MM.1S (cell line): ENCODE measurements around the gene GFRAL.

Experiments used
- DNase-seq: peaks from one replicate; pipeline ENCODE4 v3.0.0-alpha.2; 2015
- H2AFZ ChIP-seq: fragments of 300-600 bp; sonication (generic); 2 replicates; pipeline ENCODE4 v1.6.0; 2016; ENCODE audit warnings: antibody characterized with exemption, low read length
- H3F3A ChIP-seq: fragments of 300-600 bp; sonication (generic); 2 replicates; pipeline ENCODE4 v1.6.1; 2016; ENCODE audit warnings: mild to moderate bottlenecking, antibody characterized with exemption, low read length, moderate library complexity, mixed read lengths; ENCODE audit not compliant: insufficient read depth
- H3K27ac ChIP-seq: fragments of 300-600 bp; sonication (generic); 2 replicates; pipeline ENCODE4 v1.5.1; 2016; ENCODE audit warnings: mild to moderate bottlenecking, low read length
- H3K27me3 ChIP-seq: fragments of 300-600 bp; sonication (generic); replicated peaks from 2 replicates; pipeline ENCODE4 v1.6.0; 2016; ENCODE audit warnings: low read length; ENCODE audit not compliant: insufficient read depth
- H3K36me3 ChIP-seq: fragments of 300-600 bp; sonication (generic); replicated peaks from 2 replicates; pipeline ENCODE4 v1.6.1; 2016; ENCODE audit warnings: mild to moderate bottlenecking, low read length, mixed read lengths; ENCODE audit not compliant: insufficient read depth
- H3K4me1 ChIP-seq: fragments of 300-600 bp; sonication (generic); 2 replicates; pipeline ENCODE4 v1.6.1; 2016; ENCODE audit warnings: low read length, mixed read lengths
- H3K4me2 ChIP-seq: fragments of 300-600 bp; sonication (generic); 2 replicates; pipeline ENCODE4 v1.6.0; 2016; ENCODE audit warnings: low read depth, low read length
- H3K4me3 ChIP-seq: fragments of 300-600 bp; sonication (generic); 2 replicates; pipeline ENCODE4 v1.5.1; 2016; ENCODE audit warnings: low read length, mixed read lengths
- H3K79me2 ChIP-seq: fragments of 300-600 bp; sonication (generic); 2 replicates; pipeline ENCODE4 v1.6.1; 2016; ENCODE audit warnings: mixed run types, low read length, mixed read lengths
- H3K9ac ChIP-seq: fragments of 300-600 bp; sonication (generic); 2 replicates; pipeline ENCODE4 v1.6.1; 2016; ENCODE audit warnings: low read length, mixed read lengths
- H3K9me2 ChIP-seq: fragments of 300-600 bp; sonication (generic); replicated peaks from 2 replicates; pipeline ENCODE4 v1.6.1; 2016; ENCODE audit warnings: mild to moderate bottlenecking, low read length, mixed read lengths; ENCODE audit not compliant: insufficient read depth
- H3K9me3 ChIP-seq: fragments of 300-600 bp; sonication (generic); replicated peaks from 2 replicates; pipeline ENCODE4 v1.6.1; 2016; ENCODE audit warnings: mild to moderate bottlenecking, low read length, mixed read lengths; ENCODE audit not compliant: insufficient read depth
- H4K20me1 ChIP-seq: fragments of 300-600 bp; sonication (generic); 2 replicates; pipeline ENCODE4 v1.6.1; 2016; ENCODE audit warnings: mild to moderate bottlenecking, low read length, moderate library complexity, mixed read lengths; ENCODE audit not compliant: insufficient read depth
- EZH2 ChIP-seq: fragments of 300-600 bp; sonication (generic); optimal IDR thresholded peaks from 2 replicates; pipeline ENCODE3; 2017; ENCODE audit warnings: low read depth, mild to moderate bottlenecking, antibody characterized with exemption, low read length, mixed read lengths
- EZH2phosphoT487 ChIP-seq: fragments of 300-600 bp; sonication (generic); IDR thresholded peaks from 2 replicates; pipeline ENCODE4 v1.6.1; 2018; ENCODE audit warnings: antibody characterized with exemption, low read length
- TF ChIP-seq, protein P1 (sequence below): fragments of 300-600 bp; sonication (generic); IDR thresholded peaks from 2 replicates; pipeline ENCODE4 v1.5.1; 2016; ENCODE audit warnings: antibody characterized with exemption, low read length, mixed read lengths

GFRAL gene

DNA sequence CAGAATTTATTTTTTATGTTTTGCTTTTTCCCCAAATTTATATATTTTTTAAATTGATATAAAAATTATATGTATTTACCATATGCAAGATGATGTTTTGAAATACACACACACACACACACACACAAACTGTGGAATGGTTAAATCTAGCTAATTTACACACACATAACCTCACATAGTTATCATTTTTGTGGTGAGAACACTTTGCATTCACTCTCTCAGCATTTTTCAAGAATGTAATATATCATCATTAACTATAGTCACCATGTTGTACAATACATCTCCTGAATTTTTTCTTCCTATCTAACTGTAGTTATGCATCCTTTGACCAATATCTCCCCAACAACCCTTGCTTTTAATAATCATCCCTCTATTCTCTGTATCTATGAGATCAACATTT, 52.2 kb downstream of the GFRAL start:
- H3K27me3 ChIP-seq: no peaks in the 10 kb centered on the region
- no peak overlapping the region for H3K9ac ChIP-seq
- H3K36me3 ChIP-seq: no peaks in the 10 kb centered on the region
- no peaks in the 10 kb centered on the region for H4K20me1 ChIP-seq
- no peaks in the 10 kb centered on the region for H3K9me2 ChIP-seq
- H3K27ac ChIP-seq: no peak overlapping the region
- no peaks in the 10 kb centered on the region for H3K4me1 ChIP-seq
- H3F3A ChIP-seq: no peaks in the 10 kb centered on the region
- no peak overlapping the region for H2AFZ ChIP-seq
- TF ChIP-seq, protein P1, sequence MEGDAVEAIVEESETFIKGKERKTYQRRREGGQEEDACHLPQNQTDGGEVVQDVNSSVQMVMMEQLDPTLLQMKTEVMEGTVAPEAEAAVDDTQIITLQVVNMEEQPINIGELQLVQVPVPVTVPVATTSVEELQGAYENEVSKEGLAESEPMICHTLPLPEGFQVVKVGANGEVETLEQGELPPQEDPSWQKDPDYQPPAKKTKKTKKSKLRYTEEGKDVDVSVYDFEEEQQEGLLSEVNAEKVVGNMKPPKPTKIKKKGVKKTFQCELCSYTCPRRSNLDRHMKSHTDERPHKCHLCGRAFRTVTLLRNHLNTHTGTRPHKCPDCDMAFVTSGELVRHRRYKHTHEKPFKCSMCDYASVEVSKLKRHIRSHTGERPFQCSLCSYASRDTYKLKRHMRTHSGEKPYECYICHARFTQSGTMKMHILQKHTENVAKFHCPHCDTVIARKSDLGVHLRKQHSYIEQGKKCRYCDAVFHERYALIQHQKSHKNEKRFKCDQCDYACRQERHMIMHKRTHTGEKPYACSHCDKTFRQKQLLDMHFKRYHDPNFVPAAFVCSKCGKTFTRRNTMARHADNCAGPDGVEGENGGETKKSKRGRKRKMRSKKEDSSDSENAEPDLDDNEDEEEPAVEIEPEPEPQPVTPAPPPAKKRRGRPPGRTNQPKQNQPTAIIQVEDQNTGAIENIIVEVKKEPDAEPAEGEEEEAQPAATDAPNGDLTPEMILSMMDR: no peak
- no peak for TF ChIP-seq EZH2phosphoT487
- no peak for TF ChIP-seq EZH2
- DNase-seq: no peak
- H3K4me3 ChIP-seq: no peak overlapping the region
- H3K9me3 ChIP-seq: no peaks in the 10 kb centered on the region
- H3K4me2 ChIP-seq: no peak overlapping the region
- H3K79me2 ChIP-seq: no peaks in the 10 kb centered on the region

DNA sequence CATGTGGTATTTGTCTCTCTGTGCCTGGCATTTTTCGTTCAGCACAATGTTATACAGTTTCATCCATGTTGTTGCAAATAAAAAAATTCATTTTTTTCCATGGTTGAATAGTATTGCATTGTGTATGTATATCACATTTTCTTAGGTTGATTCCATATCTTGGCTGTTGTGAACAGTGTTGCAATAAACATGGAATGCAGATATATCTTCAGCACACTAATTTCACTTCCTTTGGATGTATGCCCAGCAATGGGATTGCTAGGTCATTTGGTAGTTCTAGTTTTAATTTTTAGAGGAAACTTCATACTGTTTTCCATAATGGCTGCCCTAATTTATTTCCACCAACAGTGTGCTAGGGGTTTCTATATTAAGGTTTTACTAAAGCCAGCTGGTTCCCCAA, 52.6 kb downstream of the GFRAL start:
- Histone ChIP-seq H3K79me2 (no peaks in the 10 kb centered on the region), H3K4me2 (no peak overlapping the region), H3K9me2 (no peaks in the 10 kb centered on the region), H4K20me1 (no peaks in the 10 kb centered on the region), H3K9ac (no peak overlapping the region), H3K27me3 (no peaks in the 10 kb centered on the region), H3F3A (no peaks in the 10 kb centered on the region), H3K36me3 (no peaks in the 10 kb centered on the region), H3K4me3 (no peak overlapping the region), H3K27ac (no peak overlapping the region), H3K9me3 (no peaks in the 10 kb centered on the region), H2AFZ (no peak overlapping the region), H3K4me1 (no peaks in the 10 kb centered on the region)
- no peak for TF ChIP-seq EZH2phosphoT487
- no peak for TF ChIP-seq EZH2
- TF ChIP-seq, protein P1: no peak
- no peak for DNase-seq

DNA sequence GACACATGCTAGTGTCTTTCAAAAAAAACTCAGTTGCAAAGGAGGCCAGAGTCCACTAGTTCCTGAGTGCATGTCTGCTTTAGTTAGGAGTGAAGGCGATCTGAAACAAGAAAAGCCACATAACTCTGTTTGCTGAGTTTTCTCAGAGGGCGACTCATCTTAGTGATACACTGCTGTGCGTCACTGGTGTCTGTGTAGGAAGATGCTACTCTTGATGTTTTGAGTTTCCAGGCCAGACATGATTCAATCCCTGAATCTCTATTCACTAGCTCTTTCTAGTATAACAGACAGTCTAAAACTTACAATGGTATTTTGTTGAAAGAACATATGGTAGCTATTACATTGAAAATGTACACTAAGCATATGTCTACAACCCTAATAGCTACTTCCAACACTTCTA, 60.9 kb downstream of the GFRAL start:
- DNase-seq: no peak
- Histone ChIP-seq H3K79me2 (no peaks in the 10 kb centered on the region), H3K9me2 (no peaks in the 10 kb centered on the region), H4K20me1 (no peaks in the 10 kb centered on the region), H3K4me1 (no peaks in the 10 kb centered on the region), H3K27me3 (no peaks in the 10 kb centered on the region), H3K27ac (no peak overlapping the region), H3K9me3 (no peaks in the 10 kb centered on the region), H2AFZ (no peak overlapping the region), H3K9ac (no peak overlapping the region), H3K4me3 (no peak overlapping the region), H3F3A (no peaks in the 10 kb centered on the region), H3K36me3 (no peaks in the 10 kb centered on the region), H3K4me2 (no peak overlapping the region)
- TF ChIP-seq, protein P1: no peak
- TF ChIP-seq EZH2 (no peak), EZH2phosphoT487 (no peak)
